ENCODE results near the gene RNF149.
"Not testable (repeated sequence)": the region's sequence is repeated elsewhere in the genome, so short reads cannot be mapped to it uniquely, and the experiment has no call there.

Gene RNF149

GRCh38 chr2:101258804-101259203 lies 49.7 kb downstream of the RNF149 start:
- DNase-seq (ENCODE audit: low read depth in 2 of 2, low spot score in 1 of 2): no peak

DNA sequence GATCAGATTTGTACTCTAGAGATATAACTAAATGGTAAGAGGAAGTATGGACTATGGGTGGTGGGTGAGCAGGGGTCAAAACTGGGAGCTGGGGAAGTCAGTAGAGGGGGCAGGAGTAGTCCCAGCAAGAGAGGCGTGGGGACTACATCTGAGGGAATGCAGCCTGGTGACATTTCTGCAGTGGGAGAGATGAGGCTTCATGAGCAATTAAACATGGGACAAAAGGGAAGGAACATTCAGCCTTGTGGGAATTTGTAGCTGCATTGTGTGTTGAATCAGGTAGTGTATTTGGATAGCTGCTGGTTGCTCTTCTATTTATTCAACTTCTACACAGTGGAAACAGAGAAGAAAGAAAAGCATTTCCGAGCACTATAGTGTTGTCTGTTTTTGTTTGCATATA lies 52.2 kb downstream of the RNF149 start:
- no peak for DNase-seq (ENCODE audit: low read depth in 2 of 2, low spot score in 1 of 2)

- DNase-seq (ENCODE audit: low read depth in 2 of 2, low spot score in 1 of 2): no peak
These were observed 53.0 kb downstream of the RNF149 start for GRCh38 chr2:101255501-101255900.

DNA sequence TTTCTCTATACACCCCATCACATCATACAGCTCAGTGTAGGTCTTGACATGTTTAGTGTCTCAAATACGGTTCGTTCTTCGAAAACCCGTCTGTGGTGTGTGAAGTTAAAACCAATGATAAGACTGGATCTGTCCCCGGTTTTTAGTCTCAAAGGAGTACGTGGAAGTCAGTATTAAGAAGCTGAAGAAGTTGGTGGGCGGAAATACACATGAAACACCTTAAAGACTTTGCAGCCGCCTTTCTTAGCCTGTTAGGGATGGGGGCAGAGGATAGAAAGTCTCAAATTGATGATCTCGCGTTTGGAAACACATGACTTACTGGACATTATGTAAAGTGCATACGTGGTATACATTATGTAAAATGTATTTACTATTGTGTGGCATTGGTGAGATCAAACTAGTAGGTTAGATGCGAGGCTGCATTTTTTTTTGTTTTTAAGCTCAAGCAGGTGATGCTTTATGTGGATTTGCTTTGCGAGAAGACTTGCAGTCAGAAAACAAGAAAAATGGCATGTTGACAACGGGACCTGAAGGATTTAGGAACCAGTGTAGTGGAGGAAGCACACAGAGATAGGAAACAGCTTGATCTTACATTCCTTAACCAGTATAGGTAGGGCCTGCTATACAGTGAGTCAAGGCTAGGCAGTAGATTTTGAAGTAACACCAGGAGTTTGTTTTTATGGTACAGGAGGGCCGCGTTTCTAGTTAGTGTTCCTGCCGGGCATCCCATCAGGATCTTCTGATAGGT lies 54.6 kb downstream of the RNF149 start:
- DNase-seq (ENCODE audit: low read depth in 2 of 2, low spot score in 1 of 2): no peak

GRCh38 chr2:101253013-101253702 lies 55.3 kb downstream of the RNF149 start:
- peak; percentile 54 to 55 for DNase-seq (ENCODE audit: low read depth in 2 of 2, low spot score in 1 of 2)

GRCh38 chr2:101252408-101253012 lies 56.0 kb downstream of the RNF149 start, which contains the start of gene CNOT11:
Gene CNOT11 (plus strand): TSS chr2:101252886. CDS start chr2:101252965, 79 bp downstream.
- peak; percentile 99 for DNase-seq (ENCODE audit: low read depth in 2 of 2, low spot score in 1 of 2)

DNA sequence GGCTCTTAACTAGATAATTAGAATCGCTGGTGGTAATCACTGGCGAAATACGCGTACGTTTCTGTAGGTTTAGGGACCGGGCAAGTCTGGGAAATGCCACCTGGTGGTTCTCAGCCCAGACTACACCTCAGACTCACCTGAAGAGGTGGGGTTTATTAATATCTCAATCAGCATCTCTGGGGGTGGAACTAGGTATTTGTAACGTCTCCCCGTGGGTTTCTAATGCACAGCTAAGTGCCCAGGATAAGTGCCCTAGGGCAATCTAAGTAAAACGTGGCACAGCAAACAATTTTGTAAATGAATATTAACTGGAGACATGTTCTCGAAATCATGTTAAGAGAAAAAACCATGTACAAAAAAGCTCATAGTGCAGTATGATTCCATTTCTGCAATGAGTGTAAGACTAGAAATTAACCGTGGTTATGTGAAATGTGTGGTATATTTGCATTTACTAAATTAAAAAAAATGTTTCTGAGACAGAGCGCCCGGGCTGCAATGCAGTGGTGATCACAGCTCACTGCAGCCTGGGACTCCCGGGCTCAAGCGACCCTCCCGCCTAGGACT lies 56.6 kb downstream of the RNF149 start:
- peak in 1 of 2 donors; percentile 1 for DNase-seq (ENCODE audit: low read depth in 2 of 2, low spot score in 1 of 2)

DNA sequence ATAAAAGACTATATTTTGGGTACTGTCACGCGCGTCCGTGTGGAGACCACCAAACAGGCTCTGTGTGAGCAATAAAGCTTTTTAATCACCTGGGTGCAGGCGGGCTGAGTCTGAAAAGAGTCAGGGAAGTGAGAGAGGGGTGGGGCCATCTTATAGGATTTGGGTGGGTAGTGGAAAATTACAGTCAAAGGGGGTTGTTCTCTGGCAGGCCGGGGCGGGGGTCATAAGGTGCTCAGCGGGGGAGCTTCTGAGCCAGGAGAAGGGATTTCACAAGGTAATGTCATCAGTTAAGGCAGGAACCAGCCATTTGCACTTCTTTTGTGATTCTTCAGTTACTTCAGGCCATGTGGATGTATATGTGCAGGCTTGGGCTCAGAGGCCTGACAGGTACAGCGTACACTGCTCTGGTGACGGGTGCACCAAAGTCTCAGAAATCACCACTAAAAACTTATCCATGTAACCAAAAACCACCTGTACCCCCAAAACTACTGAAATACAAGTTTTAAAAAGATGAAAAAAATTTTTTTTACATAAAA lies 57.2 kb downstream of the RNF149 start:
- DNase-seq (ENCODE audit: low read depth in 2 of 2, low spot score in 1 of 2): not testable (repeated sequence)

- no peak for DNase-seq (ENCODE audit: low read depth in 2 of 2, low spot score in 1 of 2)
These were observed 58.7 kb downstream of the RNF149 start for GRCh38 chr2:101249826-101250225.

DNA sequence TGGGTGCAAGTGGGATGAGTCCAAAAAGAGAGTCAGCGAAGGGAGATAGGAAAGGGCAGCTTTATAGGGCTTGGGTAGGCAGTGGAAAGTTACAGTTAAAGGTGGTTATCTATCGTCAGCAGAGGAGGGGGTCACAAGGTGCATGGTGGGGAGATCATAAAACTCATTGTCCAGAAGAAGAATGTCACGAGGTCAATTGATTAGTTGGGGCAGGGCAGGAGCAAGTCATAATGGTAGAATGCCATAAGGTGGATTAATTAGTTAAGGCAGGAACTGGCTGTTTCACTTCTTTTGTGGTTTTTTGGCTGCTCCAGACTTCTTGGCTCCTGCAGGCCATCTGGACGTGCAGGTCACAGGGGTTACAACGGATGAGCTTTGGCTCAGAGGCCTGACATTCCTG lies 59.7 kb downstream of the RNF149 start:
- DNase-seq (ENCODE audit: low read depth in 2 of 2, low spot score in 1 of 2): not testable (repeated sequence)

GRCh38 chr2:101245468-101245867 lies 63.0 kb downstream of the RNF149 start:
- DNase-seq (ENCODE audit: low read depth in 2 of 2, low spot score in 1 of 2): not testable (repeated sequence)

- DNase-seq (ENCODE audit: low read depth in 2 of 2, low spot score in 1 of 2): not testable (repeated sequence)
These were observed 63.6 kb downstream of the RNF149 start for GRCh38 chr2:101244899-101245298.

DNA sequence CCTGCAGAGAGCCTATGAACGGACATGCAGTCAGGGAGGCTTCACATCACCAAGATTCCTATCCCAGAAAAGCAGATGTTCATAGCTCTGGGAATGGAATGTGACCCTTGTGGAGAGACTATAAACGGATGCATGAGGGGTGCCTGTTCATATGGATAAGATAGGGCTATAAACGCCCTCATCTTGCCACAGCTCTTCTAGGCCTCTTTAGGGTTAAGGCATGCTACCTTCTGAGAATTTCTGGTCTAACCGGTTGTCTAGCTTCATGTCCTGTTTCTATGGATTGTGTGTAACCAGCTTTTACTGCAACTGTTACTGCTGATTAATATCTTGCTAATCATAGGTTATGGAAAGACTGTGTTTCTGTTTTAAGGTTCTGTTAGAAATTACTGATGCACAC lies 64.1 kb downstream of the RNF149 start:
- not testable (repeated sequence) for DNase-seq (ENCODE audit: low read depth in 2 of 2, low spot score in 1 of 2)

GRCh38 chr2:101241158-101241557 lies 67.3 kb downstream of the RNF149 start:
- no peak for DNase-seq (ENCODE audit: low read depth in 2 of 2, low spot score in 1 of 2)

GRCh38 chr2:101240694-101241093 lies 67.8 kb downstream of the RNF149 start:
- DNase-seq (ENCODE audit: low read depth in 2 of 2, low spot score in 1 of 2): not testable (repeated sequence)

DNA sequence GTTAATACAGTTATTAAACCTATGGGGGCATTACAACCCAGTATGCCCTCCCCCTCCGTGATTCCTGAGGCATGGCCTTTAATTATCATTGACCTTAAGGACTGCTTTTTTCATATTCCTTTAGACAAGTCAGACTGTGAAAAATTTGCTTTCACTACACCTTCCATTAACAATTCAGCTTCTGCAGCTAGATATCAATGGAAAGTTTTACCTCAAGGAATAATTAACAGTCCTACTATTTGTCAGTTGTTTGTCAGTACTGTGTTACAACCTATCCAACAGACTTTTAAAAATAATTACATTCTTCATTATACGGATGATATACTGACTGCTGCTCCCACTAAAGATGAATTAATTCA lies 68.8 kb downstream of the RNF149 start:
- not testable (repeated sequence) for DNase-seq (ENCODE audit: low read depth in 2 of 2, low spot score in 1 of 2)

DNA sequence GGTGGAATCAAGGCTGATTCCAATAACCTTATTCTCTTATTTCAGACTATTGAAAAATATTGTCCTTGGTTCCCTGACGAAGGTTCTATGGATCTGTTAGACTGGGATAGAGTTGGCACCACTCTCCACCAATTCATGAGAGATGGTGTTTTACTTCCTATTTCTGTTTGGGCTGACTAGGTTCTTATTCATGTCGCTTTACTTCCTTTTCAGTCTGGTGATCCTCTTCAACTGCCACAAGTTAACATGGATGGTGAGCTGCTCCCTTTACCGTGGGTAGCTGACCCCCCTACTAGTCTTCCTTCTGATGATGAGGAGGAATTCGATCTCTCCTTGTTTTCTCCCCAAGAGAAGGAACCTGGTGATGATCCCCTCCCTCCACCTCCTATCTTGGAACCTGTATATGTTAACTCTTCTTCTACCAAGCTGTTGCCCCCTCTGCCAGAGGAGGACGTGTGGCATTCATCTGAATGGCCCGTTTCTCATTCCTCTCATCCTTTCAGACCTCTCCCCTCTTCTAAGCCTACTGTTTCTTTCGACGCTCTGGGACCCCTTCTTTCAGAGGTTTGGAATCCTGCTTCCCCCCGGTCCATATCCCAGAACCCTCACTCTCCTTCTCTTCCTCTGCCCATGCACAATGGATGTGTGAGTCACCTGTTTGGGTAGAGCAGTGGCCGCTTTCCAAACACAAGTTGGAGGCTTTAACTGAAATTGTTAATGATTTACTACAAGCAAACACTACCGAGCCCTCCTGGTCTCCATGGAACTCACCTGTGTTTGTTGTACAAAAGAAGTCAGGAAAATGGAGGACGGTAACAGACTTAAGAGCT lies 69.4 kb downstream of the RNF149 start:
- no peak for DNase-seq (ENCODE audit: low read depth in 2 of 2, low spot score in 1 of 2)

DNA sequence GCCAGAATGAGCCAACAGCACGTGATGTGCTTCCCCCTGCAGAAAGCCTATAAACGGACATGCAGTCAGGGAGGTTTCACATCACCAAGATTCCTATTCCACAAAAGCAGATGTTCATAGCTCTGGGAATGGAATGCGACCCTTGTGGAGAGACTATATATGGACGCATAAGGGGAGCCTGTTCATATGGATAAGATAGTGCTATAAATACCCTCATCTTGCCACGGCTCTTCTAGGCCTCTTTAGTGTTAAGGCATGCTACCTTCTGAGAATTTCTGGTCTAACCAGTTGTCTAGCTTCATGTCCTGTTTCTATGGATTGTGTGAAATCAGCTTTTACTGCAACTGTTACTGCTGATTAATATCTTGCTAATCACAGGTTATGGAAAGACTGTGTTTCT lies 70.6 kb downstream of the RNF149 start:
- not testable (repeated sequence) for DNase-seq (ENCODE audit: low read depth in 2 of 2, low spot score in 1 of 2)

DNA sequence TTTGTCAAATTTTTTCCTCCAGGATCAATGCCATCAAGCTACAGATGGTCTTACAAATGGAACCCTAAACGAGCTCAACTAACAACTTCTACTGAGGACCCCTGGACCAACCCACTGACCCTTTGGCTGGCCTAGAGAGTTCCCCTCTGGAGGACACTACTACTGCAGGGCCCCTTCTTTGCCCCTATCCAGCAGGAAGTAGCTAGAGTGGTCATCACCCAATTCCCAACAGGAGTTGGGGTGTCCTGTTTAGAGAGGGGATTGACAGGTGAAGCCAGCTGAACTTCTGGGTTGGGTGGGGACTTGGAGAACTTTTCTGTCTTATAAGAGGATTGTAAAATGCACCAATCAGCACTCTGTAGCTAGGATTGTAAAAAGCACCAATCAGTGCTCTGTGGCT lies 72.5 kb downstream of the RNF149 start:
- not testable (repeated sequence) for DNase-seq (ENCODE audit: low read depth in 2 of 2, low spot score in 1 of 2)

DNA sequence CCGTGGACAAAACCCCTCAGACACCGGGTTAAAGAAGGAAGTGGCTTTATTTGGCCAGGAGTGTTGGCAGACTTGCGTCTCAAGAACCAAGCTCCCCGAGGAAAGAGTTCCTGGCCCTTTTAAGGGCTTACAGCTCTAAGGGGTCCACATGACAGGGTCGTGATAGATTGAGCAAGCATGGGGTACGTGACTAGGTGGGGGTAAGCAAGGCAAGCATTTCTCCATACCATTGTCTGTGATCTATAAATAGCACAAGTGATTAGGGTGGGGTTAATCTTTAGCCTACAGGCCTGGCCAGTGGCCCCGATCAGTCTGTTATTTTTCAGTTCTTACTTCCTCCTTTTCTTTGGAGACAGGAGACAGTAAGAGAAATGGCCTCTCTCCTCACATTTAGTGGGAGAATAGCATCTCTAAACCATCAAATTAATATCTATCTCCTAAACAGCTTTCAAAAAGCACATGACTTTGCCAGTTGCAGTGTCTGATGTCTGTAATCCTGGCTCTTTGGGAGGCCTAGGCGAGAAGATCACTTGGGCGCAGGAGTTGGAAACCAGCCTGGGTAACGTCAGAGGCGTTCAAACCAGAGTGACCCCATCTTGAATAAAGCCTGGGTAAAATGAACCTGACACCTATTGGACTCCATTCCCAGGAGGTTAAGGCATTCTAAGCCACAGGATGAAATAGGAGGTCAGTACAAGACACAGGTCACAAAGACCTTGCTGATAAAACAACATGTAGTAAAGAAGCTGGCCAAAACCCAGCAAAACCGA lies 74.1 kb downstream of the RNF149 start:
- DNase-seq (ENCODE audit: low read depth in 2 of 2, low spot score in 1 of 2): no peak
